Measurements from ENCODE around the gene ZC3H12D. TPM values are rescaled to one million over a fixed set of nuclear protein-coding genes. Genes with fewer than 3 reads are reported as not detected.
A peak's percentile ranks its signal among the peaks of the same experiment; 100 is the strongest.

Gene ZC3H12D
- polyA plus RNA-seq, 3 donors, result 0.96 to 4.7 (median 1.2) TPM

- Mint-ChIP-seq H3K4me3 (no peak overlapping the region), H3K36me3 (no peaks in the 10 kb centered on the region), H3K9me3 (no peaks in the 10 kb centered on the region), H3K27ac (peak overlapping the region in 1 of 7 donors; percentile 37), H3K27me3 (ENCODE audit: low read depth in 3 of 3) (peaks cover 0 to 3% (median 2%) of the 10 kb centered on the region in 3 donors), H3K4me1 (peaks cover 16% of the 10 kb centered on the region)
- DNase-seq, result no peak
- no peak for TF ChIP-seq CTCF (IDR thresholded peaks at IDR 0.05)
- WGBS (ENCODE audit: insufficient coverage), result 96% methylated on average over 7 of the region's 7 CpGs
- no peaks in the 10 kb centered on the region for H3K9me3 ChIP-seq (replicated peaks in 1 of 2; ENCODE audit: control insufficient read depth in 1 of 2, insufficient read depth in 1 of 2, low read length in 2 of 2)
- H2AFZ ChIP-seq (ENCODE audit: insufficient read depth, low read depth, low read length, poor library complexity, severe bottlenecking), result no peak overlapping the region
- no peaks in the 10 kb centered on the region for H4K20me1 ChIP-seq (ENCODE audit: insufficient read depth, low read length)
- H3K79me2 ChIP-seq (ENCODE audit: insufficient read depth, low read length), result no peaks in the 10 kb centered on the region
- H3K4me3 ChIP-seq (replicated peaks in 1 of 3; ENCODE audit: low read depth in 2 of 3, low read length in 3 of 3), result no peak overlapping the region
- no peak overlapping the region for H3K27ac ChIP-seq (ENCODE audit: low read depth in 1 of 2, low read length in 2 of 2)
- no peak overlapping the region for H3K4me2 ChIP-seq (replicated peaks; ENCODE audit: extremely low read depth, low read length, poor library complexity, severe bottlenecking)
- H3K27me3 ChIP-seq (ENCODE audit: control insufficient read depth in 2 of 2, insufficient read depth in 2 of 2, low read length in 2 of 2), result no peaks in the 10 kb centered on the region
- no peak overlapping the region for H3K9ac ChIP-seq (ENCODE audit: insufficient read depth, low read length, poor library complexity, severe bottlenecking)
- intact Hi-C loops (cut with micrococcal nuclease), result loop anchor here in 1 of 2 donors (10.0 kb wide), 1 partner anchor 239 kb away; no protein-coding TSS in a partner anchor
- no peaks in the 10 kb centered on the region for H3K36me3 ChIP-seq (replicated peaks in 1 of 2; ENCODE audit: control insufficient read depth in 1 of 2, insufficient read depth in 2 of 2, low read length in 2 of 2)
- H3K4me1 ChIP-seq (ENCODE audit: control insufficient read depth in 1 of 2, insufficient read depth in 2 of 2, low read length in 2 of 2), result peaks cover 0 to 7% of the 10 kb centered on the region in 2 donors
Observed at GRCh38 chr6:149423964-149424440, 60.8 kb downstream of the ZC3H12D start.

DNA sequence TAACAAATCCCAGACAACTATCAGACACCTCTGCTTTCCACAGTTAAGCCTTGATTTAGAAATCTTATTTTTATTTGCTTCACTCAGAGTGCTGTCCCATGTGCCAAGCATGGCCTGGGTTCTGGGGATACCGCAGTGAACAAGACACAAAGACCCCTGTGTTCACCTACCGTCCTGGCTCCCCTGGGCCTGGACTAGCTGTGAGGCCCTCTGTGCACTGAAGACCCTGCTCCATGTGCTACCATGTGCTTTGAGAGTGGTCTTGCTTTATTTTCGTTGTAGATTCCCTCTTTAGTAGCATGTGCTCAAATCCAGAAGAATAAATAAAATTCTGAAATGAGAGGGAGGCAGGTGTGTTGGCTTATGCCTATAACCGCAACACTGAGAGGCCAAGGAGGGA is 62.2 kb downstream of the ZC3H12D start:
- Mint-ChIP-seq H3K27me3 (ENCODE audit: low read depth in 3 of 3) (peaks cover 0 to 2% (median 2%) of the 10 kb centered on the region in 3 donors), H3K27ac (peak overlapping the region in 1 of 7 donors; percentile 68)
- WGBS (ENCODE audit: insufficient coverage), result 100% methylated on average over 2 of the region's 4 CpGs

More for the DNA sequence above, 62.2 kb downstream of the ZC3H12D start:
- intact Hi-C loops (cut with micrococcal nuclease), result loop anchor here in 1 of 2 donors (10.0 kb wide), 1 partner anchor 238 kb away; no protein-coding TSS in a partner anchor
- peaks cover 18% of the 10 kb centered on the region for H3K4me1 Mint-ChIP-seq
- no peaks in the 10 kb centered on the region for H3K9me3 ChIP-seq (replicated peaks in 1 of 2; ENCODE audit: control insufficient read depth in 1 of 2, insufficient read depth in 1 of 2, low read length in 2 of 2)
- no peaks in the 10 kb centered on the region for H3K27me3 ChIP-seq (ENCODE audit: control insufficient read depth in 2 of 2, insufficient read depth in 2 of 2, low read length in 2 of 2)
- no peak overlapping the region for H3K4me3 ChIP-seq (replicated peaks in 1 of 3; ENCODE audit: low read depth in 2 of 3, low read length in 3 of 3)
- no peaks in the 10 kb centered on the region for H3K9me3 Mint-ChIP-seq
- DNase-seq, result no peak
- TF ChIP-seq CTCF (IDR thresholded peaks at IDR 0.05), result no peak
- H3K27ac ChIP-seq (ENCODE audit: low read depth in 1 of 2, low read length in 2 of 2), result no peak overlapping the region
- no peak overlapping the region for H3K4me2 ChIP-seq (replicated peaks; ENCODE audit: extremely low read depth, low read length, poor library complexity, severe bottlenecking)
- H3K79me2 ChIP-seq (ENCODE audit: insufficient read depth, low read length), result no peaks in the 10 kb centered on the region
- H3K9ac ChIP-seq (ENCODE audit: insufficient read depth, low read length, poor library complexity, severe bottlenecking), result no peak overlapping the region
- no peaks in the 10 kb centered on the region for H3K36me3 Mint-ChIP-seq
- peaks cover 0 to 10% of the 10 kb centered on the region in 2 donors for H3K4me1 ChIP-seq (ENCODE audit: control insufficient read depth in 1 of 2, insufficient read depth in 2 of 2, low read length in 2 of 2)
- no peak overlapping the region for H3K4me3 Mint-ChIP-seq
- no peaks in the 10 kb centered on the region for H3K36me3 ChIP-seq (replicated peaks in 1 of 2; ENCODE audit: control insufficient read depth in 1 of 2, insufficient read depth in 2 of 2, low read length in 2 of 2)
- no peak overlapping the region for H2AFZ ChIP-seq (ENCODE audit: insufficient read depth, low read depth, low read length, poor library complexity, severe bottlenecking)
- no peaks in the 10 kb centered on the region for H4K20me1 ChIP-seq (ENCODE audit: insufficient read depth, low read length)
